HG03066 (cell line): ENCODE measurements around the gene PANK1.

Experiments
- ATAC-seq: cut with Tn5 transposase; IDR thresholded peaks from one replicate; pipeline ENCODE4 v1.9.1; 2021; ENCODE audit warnings: low read depth; ENCODE audit not compliant: unreplicated experiment

The PANK1 gene

GRCh38 chr10:89644967-89645741, at the start of gene PANK1:
PANK1 (minus strand) TSS chr10:89645242; CDS start chr10:89644891, 351 bp downstream.
- peak; percentile 36 for ATAC-seq

DNA sequence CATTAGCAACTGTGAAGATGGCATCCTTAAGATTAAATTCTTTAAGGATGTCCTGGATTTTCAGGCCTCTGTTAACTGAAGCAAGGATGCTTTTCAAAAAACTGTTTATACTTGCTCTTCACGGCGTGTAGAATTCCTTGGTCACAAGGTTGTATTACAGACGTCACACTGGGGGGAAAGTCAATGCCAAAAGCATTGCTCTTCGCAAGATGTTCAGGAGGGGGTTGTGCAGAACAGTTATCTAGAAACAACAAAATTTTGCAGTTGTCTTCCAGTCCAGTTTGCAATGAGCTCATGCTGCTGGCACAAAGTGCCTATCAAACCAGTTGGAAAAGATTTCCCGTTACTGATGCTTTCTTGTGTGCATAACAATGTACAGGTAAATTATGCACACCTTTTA, 48.1 kb upstream of the PANK1 start:
- ATAC-seq, result no peak

DNA sequence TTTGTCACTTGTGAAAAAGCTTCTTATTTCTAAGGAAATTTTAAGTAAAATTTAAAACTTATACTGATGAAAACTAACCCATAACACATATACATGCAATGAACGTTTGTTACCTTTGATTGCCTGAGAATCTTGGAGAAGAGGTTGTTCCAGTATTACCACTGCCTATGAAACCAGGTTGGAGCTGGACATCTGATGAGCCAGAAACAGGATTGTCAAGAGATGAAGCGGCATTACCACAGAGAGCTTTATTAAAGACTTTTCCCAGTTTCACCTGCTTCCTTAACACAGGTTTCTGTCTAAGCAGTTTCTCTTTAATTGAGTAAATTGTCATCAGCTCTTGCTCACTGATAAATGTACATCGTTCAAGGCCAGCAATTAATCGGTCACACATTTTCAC, 47.4 kb upstream of the PANK1 start:
- ATAC-seq, result no peak

DNA sequence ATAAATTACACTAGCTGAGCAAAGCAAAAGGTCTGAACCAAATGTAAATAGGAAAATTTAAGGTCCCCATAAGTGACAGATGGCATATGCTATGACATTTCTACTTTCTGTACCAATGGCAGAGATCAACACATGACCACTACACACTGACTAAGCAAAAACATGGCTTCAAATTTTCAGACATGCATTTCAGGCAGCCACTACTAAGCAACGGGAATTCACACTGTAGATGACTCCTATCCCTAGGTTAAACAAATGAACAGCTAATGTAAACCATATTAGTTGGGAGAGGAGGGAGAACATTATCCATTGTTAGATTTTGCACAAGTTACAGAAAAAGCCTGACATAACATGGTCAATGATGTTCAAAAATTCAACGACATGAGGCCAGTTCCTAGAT, 45.0 kb upstream of the PANK1 start:
- ATAC-seq, result no peak

DNA sequence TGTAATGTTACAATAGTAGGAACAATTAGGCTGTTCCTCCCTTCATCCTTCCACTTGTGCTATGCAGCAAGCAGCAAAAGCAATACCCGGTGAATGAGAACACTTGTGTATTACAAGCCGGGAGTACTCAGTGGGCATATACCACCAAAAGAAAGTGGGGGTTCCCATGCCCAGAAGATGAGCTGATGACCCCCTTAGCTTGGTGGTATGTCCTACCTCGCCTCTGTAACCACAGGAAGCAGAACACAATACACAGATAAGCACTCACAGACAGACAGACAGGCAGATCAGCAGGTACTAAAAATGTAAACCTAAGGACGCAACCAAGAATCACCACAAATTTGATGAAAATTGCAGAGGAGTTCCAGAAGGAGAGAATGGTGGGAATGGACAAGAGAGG, 40.9 kb upstream of the PANK1 start:
- ATAC-seq, result no peak

DNA sequence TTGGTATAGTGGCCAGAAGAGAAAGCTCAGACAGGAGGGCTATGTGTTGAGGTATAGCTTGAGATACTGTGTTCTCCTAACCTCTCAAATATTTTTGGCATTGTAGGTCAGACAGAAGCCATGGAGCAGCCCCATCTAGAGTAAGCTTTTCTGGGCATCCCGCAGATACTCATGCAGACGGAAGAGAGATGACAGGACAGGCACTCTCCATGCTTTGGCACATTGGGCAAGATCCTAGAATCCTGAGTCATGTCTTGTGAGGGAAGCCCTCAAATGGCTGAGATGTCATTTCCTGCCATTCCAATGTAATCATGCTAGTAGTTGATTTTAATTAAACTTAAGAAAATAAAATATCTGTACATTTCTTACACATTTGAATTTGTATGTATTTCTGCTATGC, 39.6 kb upstream of the PANK1 start:
- ATAC-seq, result no peak

DNA sequence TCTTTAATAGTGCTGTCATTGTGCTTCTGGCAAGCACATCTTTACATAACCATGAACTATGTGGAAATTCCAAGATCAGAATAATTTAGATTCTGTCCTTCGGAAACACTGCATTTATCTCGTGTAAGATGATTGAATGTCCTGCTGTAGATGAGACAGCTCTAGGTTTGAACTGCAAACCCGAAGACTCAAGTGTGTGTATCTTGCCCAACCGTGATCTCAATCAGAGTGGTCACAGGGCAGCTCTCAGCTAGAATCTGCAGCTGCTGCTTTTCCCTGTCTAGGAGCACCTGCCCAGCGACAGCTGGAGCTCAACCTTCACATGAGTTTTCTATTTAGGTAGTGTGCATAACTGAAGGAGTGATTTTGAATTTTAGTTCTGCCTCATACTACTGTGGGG, 38.8 kb upstream of the PANK1 start:
- no peak for ATAC-seq

DNA sequence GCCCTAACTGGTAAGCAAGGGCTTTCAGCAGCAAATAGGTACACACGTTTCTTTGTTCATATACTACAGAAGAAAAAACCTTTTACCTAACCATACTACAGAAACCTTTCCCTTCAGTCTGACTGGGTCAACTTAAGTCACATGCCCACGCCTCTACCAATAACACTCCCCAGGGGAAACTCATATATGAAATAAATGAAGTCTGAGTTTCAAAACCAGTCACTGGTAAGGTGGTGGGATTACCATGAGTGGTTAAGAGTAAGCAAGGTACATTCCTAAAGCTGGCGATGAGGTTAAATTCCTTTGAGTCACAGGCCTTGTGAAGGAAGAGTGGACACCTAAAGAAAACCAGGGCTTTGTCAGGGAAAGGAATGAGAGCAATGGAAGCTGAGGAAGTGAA, 34.9 kb upstream of the PANK1 start:
- ATAC-seq, result no peak

DNA sequence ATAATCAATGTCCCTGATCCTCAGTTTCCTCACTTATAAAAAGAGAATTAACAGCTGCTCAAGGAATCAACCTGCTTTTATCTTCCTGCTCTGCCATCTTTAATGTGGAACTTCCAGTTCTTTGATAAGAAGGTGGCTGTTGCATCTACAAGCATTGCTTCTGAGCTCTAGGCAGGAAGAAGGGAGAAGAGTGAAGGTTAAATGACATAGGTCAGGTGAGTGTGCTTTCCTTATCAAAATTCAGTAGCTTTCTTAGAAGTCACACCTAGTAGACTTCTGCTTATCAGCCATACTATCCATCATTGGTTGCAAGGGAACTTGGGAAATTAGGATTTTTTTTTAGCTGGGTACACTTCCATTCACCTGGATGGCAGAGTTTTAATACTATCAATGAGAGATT, 32.3 kb upstream of the PANK1 start:
- no peak for ATAC-seq

DNA sequence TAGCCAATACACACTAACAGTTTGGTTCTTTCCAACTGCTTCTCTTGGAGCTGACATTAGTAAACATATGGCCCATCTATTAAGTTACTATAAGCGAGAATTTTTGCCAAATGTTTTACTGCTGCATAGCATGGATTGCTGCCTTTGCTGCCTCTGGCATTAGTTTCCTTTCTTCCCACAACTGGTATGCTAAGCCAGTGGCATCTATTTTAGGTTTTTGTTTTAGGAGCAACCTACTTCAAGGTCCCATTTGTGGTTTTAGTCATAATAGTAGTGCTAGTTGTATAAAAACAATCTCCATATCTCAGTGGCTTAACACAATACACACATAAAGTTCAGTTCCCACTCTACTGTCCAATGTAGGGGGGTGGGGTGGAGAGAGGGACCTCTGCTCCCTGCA, 25.9 kb upstream of the PANK1 start:
- ATAC-seq, result no peak

DNA sequence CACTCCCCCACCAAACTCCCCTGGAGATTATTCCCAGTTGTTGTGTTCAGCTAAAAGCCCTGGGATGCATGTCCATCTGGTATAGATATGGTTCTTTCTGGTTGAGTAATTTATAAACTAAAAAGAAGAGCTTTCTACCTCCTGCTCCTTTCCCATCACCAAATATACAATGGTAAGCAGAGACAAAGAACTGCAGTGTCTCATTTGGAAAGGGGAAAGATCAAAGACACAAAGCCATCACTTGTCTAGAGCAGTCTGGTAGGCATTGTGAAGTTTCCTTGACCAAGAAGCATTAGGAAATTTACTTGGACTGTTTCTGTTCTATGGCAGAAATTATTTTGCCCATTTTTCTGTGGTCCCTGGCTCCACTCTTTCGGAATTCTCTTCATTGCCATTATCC, 24.9 kb upstream of the PANK1 start:
- no peak for ATAC-seq

GRCh38 chr10:89668386-89669071, 23.5 kb upstream of the PANK1 start:
- no peak for ATAC-seq

DNA sequence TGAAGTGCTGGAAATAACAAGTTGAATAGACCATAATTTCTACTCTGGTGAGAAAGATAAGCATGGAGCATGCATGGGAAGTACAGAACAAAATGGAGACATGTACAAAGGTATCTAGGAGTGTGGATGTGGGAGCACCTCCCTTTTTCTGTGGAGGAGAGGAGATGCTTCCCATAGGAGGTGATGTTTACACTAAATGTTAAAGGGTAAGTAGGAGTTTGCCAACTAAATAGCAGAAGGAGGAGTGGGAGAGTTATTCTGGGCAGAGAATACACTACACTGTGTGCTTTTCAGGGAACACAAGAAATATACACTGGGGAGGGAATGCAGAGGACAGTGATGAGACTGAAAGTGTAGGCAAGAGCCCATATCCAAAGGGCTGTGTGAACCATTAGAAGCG, 21.1 kb upstream of the PANK1 start:
- ATAC-seq, result no peak

DNA sequence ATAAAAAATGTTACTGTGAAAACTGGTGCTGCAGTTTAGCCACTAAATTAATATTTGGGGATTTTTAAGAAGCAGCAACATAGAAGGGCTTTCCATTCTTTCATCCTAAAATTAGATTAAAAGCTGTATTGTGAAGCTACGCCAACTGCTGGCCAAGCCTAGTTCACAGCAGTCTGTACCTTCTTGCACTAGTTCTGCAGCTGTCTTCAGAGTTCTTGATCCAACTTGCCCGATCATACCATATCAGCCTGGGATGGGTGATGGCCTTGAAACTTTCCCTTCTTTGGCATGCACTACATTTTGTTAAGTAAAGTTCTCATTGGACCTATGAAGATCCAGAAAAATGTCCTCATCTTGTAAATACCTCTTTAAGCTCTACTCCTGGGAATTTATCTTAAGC, 20.3 kb upstream of the PANK1 start:
- ATAC-seq, result no peak

GRCh38 chr10:89664203-89664602, 19.2 kb upstream of the PANK1 start:
- no peak for ATAC-seq

- no peak for ATAC-seq
Measured at GRCh38 chr10:89663144-89663543, 18.1 kb upstream of the PANK1 start.

- no peak for ATAC-seq
Measured at GRCh38 chr10:89662596-89662995, 17.6 kb upstream of the PANK1 start.

DNA sequence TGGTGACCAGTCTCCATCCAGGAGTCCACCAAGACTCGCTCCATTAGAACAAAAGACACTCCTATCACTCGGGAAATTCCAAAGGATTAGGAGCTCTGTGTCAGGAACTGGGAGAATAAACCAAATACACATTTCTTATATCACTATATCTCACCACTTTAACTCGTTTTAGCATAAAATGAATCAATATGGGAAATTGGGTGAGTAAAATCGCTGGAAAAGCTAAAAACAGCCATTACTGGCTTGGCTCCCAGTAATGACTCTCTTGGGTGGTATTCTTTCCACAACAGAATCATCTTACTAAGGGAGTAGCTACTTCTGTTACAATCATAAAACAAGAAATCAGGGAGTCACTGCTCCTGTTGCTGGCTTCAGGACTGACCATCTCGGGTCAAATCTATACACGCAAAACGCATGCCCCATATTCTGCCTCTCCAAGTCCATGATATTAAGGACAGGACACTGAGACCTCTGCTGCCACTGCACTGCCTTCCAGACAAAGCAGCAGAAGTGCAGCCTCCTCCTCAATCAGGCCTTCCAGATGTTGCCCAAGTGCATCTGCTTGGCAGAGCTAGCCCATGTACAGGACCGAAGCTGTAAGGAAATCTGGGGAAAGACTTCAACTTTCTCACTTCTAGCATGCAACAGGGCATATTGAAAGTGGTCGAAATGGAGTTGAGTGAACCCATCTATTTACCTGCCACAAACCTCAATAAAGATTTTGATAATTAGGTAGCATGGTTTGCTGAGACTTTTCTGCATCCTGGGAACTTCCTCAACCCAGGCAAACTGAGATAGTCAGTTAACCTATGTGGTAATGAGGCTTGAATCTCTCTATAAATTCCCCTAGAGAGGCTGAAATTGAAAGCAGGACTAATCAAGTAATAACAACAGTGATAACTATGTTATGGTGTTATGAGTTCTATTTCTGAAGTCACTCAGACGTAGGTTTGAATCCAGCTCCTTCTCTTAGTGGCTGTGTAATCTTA, 14.4 kb upstream of the PANK1 start:
- ATAC-seq, result no peak

GRCh38 chr10:89657302-89657701, 12.3 kb upstream of the PANK1 start:
- ATAC-seq, result no peak

DNA sequence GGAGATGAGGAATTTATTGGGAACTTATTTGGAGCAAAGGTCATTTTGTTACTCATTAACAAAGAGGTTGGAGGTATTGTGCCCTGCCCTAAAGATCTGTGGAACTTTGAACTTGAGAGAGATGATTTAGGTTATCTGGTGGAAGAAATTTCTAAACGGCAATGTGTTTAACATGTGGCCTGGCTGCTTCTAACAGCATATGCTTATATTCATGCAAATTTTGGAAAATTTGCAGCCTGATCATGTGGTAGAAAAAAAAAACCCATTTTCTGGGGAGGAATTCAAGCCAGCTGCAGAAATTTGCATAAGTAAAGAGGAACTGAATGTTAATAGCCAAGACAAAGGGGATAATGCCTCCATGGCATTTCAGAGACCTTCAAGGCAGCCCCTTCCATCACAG, 10.7 kb upstream of the PANK1 start:
- ATAC-seq, result no peak

GRCh38 chr10:89653410-89653869, 8.4 kb upstream of the PANK1 start:
- ATAC-seq, result peak; percentile 66
